ENCODE data around the gene SLC1A3.

The SLC1A3 gene

GRCh38 chr5:36701085-36701698 lies 94.8 kb downstream of the SLC1A3 start:
- H3K9me3 ChIP-seq (replicated peaks; ENCODE audit: insufficient read depth, low read length): no peaks in the 10 kb centered on the region
- H3K9me2 ChIP-seq (replicated peaks; ENCODE audit: insufficient read depth, low read length): no peaks in the 10 kb centered on the region
- H3K27ac ChIP-seq (ENCODE audit: low read length): no peak overlapping the region
- no peak for TF ChIP-seq CTCF (IDR thresholded peaks at IDR 0.05; ENCODE audit: low read length)
- TF ChIP-seq EZH2 (optimal IDR thresholded peaks at IDR 0.05; ENCODE audit: low read depth, low read length): no peak
- no peak for TF ChIP-seq EZH2phosphoT487 (IDR thresholded peaks at IDR 0.05; ENCODE audit: low read length)
- H3K36me3 ChIP-seq (replicated peaks; ENCODE audit: insufficient read depth, low read length): no peaks in the 10 kb centered on the region
- no peaks in the 10 kb centered on the region for H3K79me2 ChIP-seq (ENCODE audit: low read length)
- H3K9ac ChIP-seq (ENCODE audit: low read length): no peak overlapping the region
- H3K4me1 ChIP-seq (ENCODE audit: low read length): peaks cover 7% of the 10 kb centered on the region; the same call in 1 of the 2 replicates
- no peak overlapping the region for H3K4me3 ChIP-seq (ENCODE audit: low read length)
- H3F3A ChIP-seq (ENCODE audit: insufficient read depth, low read length): no peaks in the 10 kb centered on the region
- no peaks in the 10 kb centered on the region for H4K20me1 ChIP-seq (ENCODE audit: insufficient read depth, low read length)
- H2AFZ ChIP-seq (ENCODE audit: low read length): no peak overlapping the region
- no peak for DNase-seq
- H3K4me2 ChIP-seq (ENCODE audit: low read depth, low read length): no peak overlapping the region
- no peaks in the 10 kb centered on the region for H3K27me3 ChIP-seq (replicated peaks; ENCODE audit: insufficient read depth, low read length)

- H3K36me3 ChIP-seq (replicated peaks; ENCODE audit: insufficient read depth, low read length): no peaks in the 10 kb centered on the region
- H3K4me2 ChIP-seq (ENCODE audit: low read depth, low read length): no peak overlapping the region
- H3K4me3 ChIP-seq (ENCODE audit: low read length): no peak overlapping the region
- TF ChIP-seq EZH2 (optimal IDR thresholded peaks at IDR 0.05; ENCODE audit: low read depth, low read length): no peak
- no peak for TF ChIP-seq CTCF (IDR thresholded peaks at IDR 0.05; ENCODE audit: low read length)
- TF ChIP-seq EZH2phosphoT487 (IDR thresholded peaks at IDR 0.05; ENCODE audit: low read length): no peak
- no peak overlapping the region for H3K9ac ChIP-seq (ENCODE audit: low read length)
- DNase-seq: no peak
- no peaks in the 10 kb centered on the region for H4K20me1 ChIP-seq (ENCODE audit: insufficient read depth, low read length)
- H2AFZ ChIP-seq (ENCODE audit: low read length): no peak overlapping the region
- no peak overlapping the region for H3K27ac ChIP-seq (ENCODE audit: low read length)
- H3K4me1 ChIP-seq (ENCODE audit: low read length): peaks cover 7% of the 10 kb centered on the region; the same call in 1 of the 2 replicates
- H3K79me2 ChIP-seq (ENCODE audit: low read length): no peaks in the 10 kb centered on the region
- H3K9me3 ChIP-seq (replicated peaks; ENCODE audit: insufficient read depth, low read length): no peaks in the 10 kb centered on the region
- H3K27me3 ChIP-seq (replicated peaks; ENCODE audit: insufficient read depth, low read length): no peaks in the 10 kb centered on the region
- H3K9me2 ChIP-seq (replicated peaks; ENCODE audit: insufficient read depth, low read length): no peaks in the 10 kb centered on the region
- no peaks in the 10 kb centered on the region for H3F3A ChIP-seq (ENCODE audit: insufficient read depth, low read length)
Observed at GRCh38 chr5:36703245-36703860, 96.9 kb downstream of the SLC1A3 start.

GRCh38 chr5:36704131-36704530 lies 97.7 kb downstream of the SLC1A3 start:
- no peaks in the 10 kb centered on the region for H3K9me2 ChIP-seq (replicated peaks; ENCODE audit: insufficient read depth, low read length)
- H3F3A ChIP-seq (ENCODE audit: insufficient read depth, low read length): no peaks in the 10 kb centered on the region
- H3K36me3 ChIP-seq (replicated peaks; ENCODE audit: insufficient read depth, low read length): no peaks in the 10 kb centered on the region
- no peak overlapping the region for H3K4me2 ChIP-seq (ENCODE audit: low read depth, low read length)
- no peaks in the 10 kb centered on the region for H3K79me2 ChIP-seq (ENCODE audit: low read length)
- H4K20me1 ChIP-seq (ENCODE audit: insufficient read depth, low read length): no peaks in the 10 kb centered on the region
- TF ChIP-seq EZH2 (optimal IDR thresholded peaks at IDR 0.05; ENCODE audit: low read depth, low read length): no peak
- H3K27ac ChIP-seq (ENCODE audit: low read length): no peak overlapping the region
- DNase-seq: no peak
- H3K4me1 ChIP-seq (ENCODE audit: low read length): peaks cover 7% of the 10 kb centered on the region; the same call in 1 of the 2 replicates
- no peak overlapping the region for H2AFZ ChIP-seq (ENCODE audit: low read length)
- no peaks in the 10 kb centered on the region for H3K27me3 ChIP-seq (replicated peaks; ENCODE audit: insufficient read depth, low read length)
- no peaks in the 10 kb centered on the region for H3K9me3 ChIP-seq (replicated peaks; ENCODE audit: insufficient read depth, low read length)
- no peak overlapping the region for H3K9ac ChIP-seq (ENCODE audit: low read length)
- H3K4me3 ChIP-seq (ENCODE audit: low read length): no peak overlapping the region

GRCh38 chr5:36705055-36705454 lies 98.6 kb downstream of the SLC1A3 start:
- Histone ChIP-seq H3K9ac (ENCODE audit: low read length) (no peak overlapping the region), H3K27me3 (replicated peaks; ENCODE audit: insufficient read depth, low read length) (no peaks in the 10 kb centered on the region), H3K9me2 (replicated peaks; ENCODE audit: insufficient read depth, low read length) (no peaks in the 10 kb centered on the region), H3K36me3 (replicated peaks; ENCODE audit: insufficient read depth, low read length) (no peaks in the 10 kb centered on the region), H3K79me2 (ENCODE audit: low read length) (no peaks in the 10 kb centered on the region), H3K4me1 (ENCODE audit: low read length) (no peaks in the 10 kb centered on the region; the same call in 1 of the 2 replicates), H3F3A (ENCODE audit: insufficient read depth, low read length) (no peaks in the 10 kb centered on the region), H3K9me3 (replicated peaks; ENCODE audit: insufficient read depth, low read length) (no peaks in the 10 kb centered on the region), H3K4me2 (ENCODE audit: low read depth, low read length) (no peak overlapping the region), H3K4me3 (ENCODE audit: low read length) (no peak overlapping the region), H2AFZ (ENCODE audit: low read length) (no peak overlapping the region), H4K20me1 (ENCODE audit: insufficient read depth, low read length) (no peaks in the 10 kb centered on the region), H3K27ac (ENCODE audit: low read length) (no peak overlapping the region)
- TF ChIP-seq EZH2phosphoT487 (IDR thresholded peaks at IDR 0.05; ENCODE audit: low read length): no peak
- TF ChIP-seq CTCF (IDR thresholded peaks at IDR 0.05; ENCODE audit: low read length): no peak
- TF ChIP-seq EZH2 (optimal IDR thresholded peaks at IDR 0.05; ENCODE audit: low read depth, low read length): no peak
- no peak for DNase-seq
